Retinal pigment epithelial cell (primary cell): ENCODE data around the gene BMERB1.
A peak's percentile ranks its signal among the peaks of the same experiment; 100 is the strongest.

ENCODE experiments used
- DNase-seq: peaks from one replicate; pipeline ENCODE4 v3.0.0-alpha.2; 2010; ENCODE audit warnings: low read depth
- H3K4me3 ChIP-seq: 2 replicates; pipeline ENCODE4 v1.5.1; 2011; ENCODE audit warnings: mild to moderate bottlenecking, low read length, control low read depth, moderate library complexity
- CTCF ChIP-seq: conservative IDR thresholded peaks from 2 replicates; pipeline ENCODE4 v1.5.1; 2011; ENCODE audit warnings: low read depth, low read length, control low read depth, inconsistent platforms

The BMERB1 gene

GRCh38 chr16:15487336-15488284, 53.2 kb downstream of the BMERB1 start:
- no peak overlapping the region for H3K4me3 ChIP-seq
- no peak for DNase-seq
- no peak for TF ChIP-seq CTCF

- DNase-seq = no peak
- TF ChIP-seq CTCF = no peak
- H3K4me3 ChIP-seq = no peak overlapping the region
Observed at GRCh38 chr16:15489016-15489415, 54.6 kb downstream of the BMERB1 start.

GRCh38 chr16:15490123-15490711, 55.8 kb downstream of the BMERB1 start:
- no peak overlapping the region for H3K4me3 ChIP-seq
- no peak for DNase-seq
- no peak for TF ChIP-seq CTCF

GRCh38 chr16:15491411-15491810, 57.0 kb downstream of the BMERB1 start:
- no peak for TF ChIP-seq CTCF
- no peak overlapping the region for H3K4me3 ChIP-seq
- DNase-seq = no peak

GRCh38 chr16:15492091-15492740, 57.8 kb downstream of the BMERB1 start:
- DNase-seq = no peak
- H3K4me3 ChIP-seq = no peak overlapping the region
- TF ChIP-seq CTCF = no peak

GRCh38 chr16:15493466-15494180, 59.2 kb downstream of the BMERB1 start:
- TF ChIP-seq CTCF = no peak
- DNase-seq = peak; percentile 14

More at GRCh38 chr16:15493466-15494180, 59.2 kb downstream of the BMERB1 start:
- H3K4me3 ChIP-seq = no peak overlapping the region
